Breast epithelium (tissue), 4 donors: Measurements from ENCODE around the gene NDUFB10. TPM values are rescaled to one million over a fixed set of nuclear protein-coding genes. Genes with fewer than 3 reads are reported as not detected.
"Not testable (repeated sequence)": the region's sequence is repeated elsewhere in the genome, so short reads cannot be mapped to it uniquely, and the experiment has no call there.

Experiments
- DNase-seq, 2 donors: peaks; one replicate each; pipeline ENCODE4 v3.0.0-alpha.2; 2019; ENCODE audit warnings: low spot score in 2 of 2
- H3K27ac ChIP-seq, 2 donors: fragments of 200-600 bp; sonication (generic) in 1 of 2; one replicate each; pipeline ENCODE4 v1.5.1; 2016 to 2019; ENCODE audit warnings: mild to moderate bottlenecking in 1 of 2
- H3K27me3 ChIP-seq, 2 donors: fragments of 200-600 bp; sonication (generic) in 1 of 2; one replicate each; pipeline versions ENCODE4 v1.5.1 to v1.6.0; 2017 to 2019; ENCODE audit warnings: control low read depth in 1 of 2, mild to moderate bottlenecking in 1 of 2
- H3K36me3 ChIP-seq: fragments of 200-600 bp; one replicate; pipeline ENCODE4 v1.5.1; 2019
- H3K4me1 ChIP-seq, 2 donors: fragments of 200-600 bp; sonication (generic); one replicate each; pipeline ENCODE4 v1.5.1; 2016 to 2019; ENCODE audit warnings: control low read depth in 1 of 2
- H3K4me3 ChIP-seq, 3 donors: fragments of 200-600 bp; sonication (generic); 1 replicate in 2 of 3; 2 replicates in 1 of 3; pipeline ENCODE4 v1.5.1; 2016 to 2019; ENCODE audit warnings: mild to moderate bottlenecking in 3 of 3, moderate library complexity in 2 of 3
- H3K9me3 ChIP-seq, 2 donors: fragments of 200-600 bp; sonication (generic) in 1 of 2; one replicate each; pipeline ENCODE4 v1.5.1; 2016 to 2019; ENCODE audit warnings: control low read depth in 1 of 2
- CTCF ChIP-seq, 3 donors: fragments of 450-650 bp; IDR thresholded peaks; one replicate each; pipeline ENCODE4 v1.5.1; 2016 to 2017; ENCODE audit warnings: antibody characterized with exemption in 3 of 3, mild to moderate bottlenecking in 3 of 3, moderate library complexity in 3 of 3
- POLR2A ChIP-seq: fragments of 450-650 bp; IDR thresholded peaks from one replicate; pipeline ENCODE4 v1.6.1; 2016; ENCODE audit warnings: antibody characterized with exemption, mild to moderate bottlenecking, moderate library complexity
- POLR2AphosphoS5 ChIP-seq, 3 donors: sonication (generic); formaldehyde crosslinking; IDR thresholded peaks; one replicate each; pipeline ENCODE4 v1.6.1; 2017; ENCODE audit warnings: antibody characterized with exemption in 3 of 3
- intact Hi-C: fragments of 100-400 bp; cut with DNase I; formaldehyde crosslinking; loops from one replicate; pipeline ENCODE4 v1.15.1; 2023; ENCODE audit warnings: low total_unique reads
- total RNA-seq, 3 donors: library from RNA; depleted of rRNA; stranded (reverse); fragments of >200 nt; gene quantifications; one replicate each; pipeline ENCODE4 v1.1.0, GENCODE V29; 2016

NDUFB10 gene
- total RNA-seq, 3 donors from 2014 or later, result 114 to 233 (median 144) TPM

- Histone ChIP-seq H3K27ac (no peak overlapping the region), H3K9me3 (no peaks in the 10 kb centered on the region), H3K4me1 (no peaks in the 10 kb centered on the region), H3K27me3 (no peaks in the 10 kb centered on the region), H3K36me3 (no peaks in the 10 kb centered on the region), H3K4me3 (no peak overlapping the region)
- no peak for DNase-seq
- TF ChIP-seq POLR2AphosphoS5 (IDR thresholded peaks at IDR 0.05), result no peak
- TF ChIP-seq POLR2A, result no peak
- TF ChIP-seq CTCF (IDR thresholded peaks at IDR 0.05), result no peak
- intact Hi-C loops, result no loop called here
These were observed 27.0 kb upstream of the NDUFB10 start for GRCh38 chr16:1932050-1933028.

- Histone ChIP-seq H3K27ac (no peak overlapping the region), H3K36me3 (no peaks in the 10 kb centered on the region), H3K27me3 (no peaks in the 10 kb centered on the region), H3K4me1 (no peaks in the 10 kb centered on the region), H3K9me3 (no peaks in the 10 kb centered on the region), H3K4me3 (no peak overlapping the region)
- TF ChIP-seq POLR2A, result no peak
- TF ChIP-seq CTCF (IDR thresholded peaks at IDR 0.05), result no peak
- TF ChIP-seq POLR2AphosphoS5 (IDR thresholded peaks at IDR 0.05), result no peak
- intact Hi-C loops, result no loop called here
- DNase-seq, result no peak
These were observed 26.2 kb upstream of the NDUFB10 start for GRCh38 chr16:1933097-1933661.

DNA sequence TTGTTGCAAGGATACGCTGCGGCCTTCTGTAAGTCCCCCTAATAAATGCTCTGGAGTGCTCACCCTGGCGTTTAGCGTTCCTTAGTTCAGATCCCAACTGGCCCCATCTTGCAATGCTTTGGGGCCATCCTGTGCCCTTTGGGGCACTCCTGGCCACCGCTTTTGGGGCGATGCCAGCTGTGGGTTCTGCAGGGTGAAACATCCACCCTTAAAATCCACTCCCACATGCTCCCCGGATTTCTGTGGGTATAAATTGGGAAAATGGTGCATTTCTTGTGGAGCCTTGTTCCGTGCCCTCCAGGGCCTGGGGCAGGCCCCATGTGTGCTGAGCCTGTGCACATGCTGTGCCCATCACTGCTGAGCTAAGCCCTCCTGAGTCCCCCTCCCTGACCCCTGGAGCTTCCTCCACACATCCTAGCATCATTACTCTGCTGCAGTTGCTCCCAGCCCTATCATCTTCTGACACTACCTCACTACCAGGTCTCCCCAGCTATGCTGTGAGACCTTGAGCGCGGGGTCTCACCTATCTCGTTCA lies 22.3 kb upstream of the NDUFB10 start:
- Histone ChIP-seq H3K9me3 (no peaks in the 10 kb centered on the region), H3K27me3 (no peaks in the 10 kb centered on the region), H3K27ac (no peak overlapping the region), H3K36me3 (no peaks in the 10 kb centered on the region), H3K4me1 (peaks cover 0 to 4% of the 10 kb centered on the region in 2 donors), H3K4me3 (no peak overlapping the region)
- intact Hi-C loops, result no loop called here
- DNase-seq, result no peak
- TF ChIP-seq CTCF (IDR thresholded peaks at IDR 0.05) (no peak), POLR2AphosphoS5 (IDR thresholded peaks at IDR 0.05) (no peak), POLR2A (no peak)

- H3K36me3 ChIP-seq, result no peaks in the 10 kb centered on the region
- no peak for TF ChIP-seq POLR2A
- no peak for TF ChIP-seq POLR2AphosphoS5 (IDR thresholded peaks at IDR 0.05)
- TF ChIP-seq CTCF (IDR thresholded peaks at IDR 0.05), result no peak
- peaks cover 0 to 10% of the 10 kb centered on the region in 2 donors for H3K4me1 ChIP-seq
- no peaks in the 10 kb centered on the region for H3K9me3 ChIP-seq
- H3K27me3 ChIP-seq, result no peaks in the 10 kb centered on the region
- DNase-seq, result no peak
- H3K27ac ChIP-seq, result no peak overlapping the region
- intact Hi-C loops, result no loop called here
- H3K4me3 ChIP-seq, result no peak overlapping the region
These were observed 21.0 kb upstream of the NDUFB10 start for GRCh38 chr16:1938316-1938715.

GRCh38 chr16:1938910-1939309 lies 20.4 kb upstream of the NDUFB10 start:
- TF ChIP-seq POLR2AphosphoS5 (IDR thresholded peaks at IDR 0.05) (no peak), POLR2A (no peak), CTCF (IDR thresholded peaks at IDR 0.05) (no peak)
- H3K4me3 ChIP-seq, result no peak overlapping the region
- intact Hi-C loops, result no loop called here

DNA sequence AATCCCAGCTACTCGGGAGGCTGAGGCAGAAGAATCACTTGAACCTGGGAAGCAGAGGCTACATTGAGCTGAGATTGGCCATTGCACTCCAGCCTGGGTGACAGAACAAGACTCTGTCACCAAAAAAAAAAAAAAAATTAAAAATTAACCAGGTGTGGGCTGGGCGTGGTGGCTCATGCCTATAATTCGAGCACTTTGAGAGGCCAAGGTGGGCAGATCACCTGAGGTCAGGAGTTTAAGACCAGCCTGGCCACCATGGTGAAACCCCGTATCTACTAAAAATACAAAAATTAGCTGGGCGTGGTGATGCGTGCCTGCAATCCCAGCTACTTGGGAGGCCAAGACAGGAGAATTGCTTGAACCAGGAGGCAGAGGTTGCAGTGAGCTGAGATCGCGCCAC lies 19.5 kb upstream of the NDUFB10 start:
- intact Hi-C loops, H3K36me3 ChIP-seq, H3K4me1 ChIP-seq, H3K4me3 ChIP-seq, H3K9me3 ChIP-seq, DNase-seq, H3K27me3 ChIP-seq, H3K27ac ChIP-seq: not testable (repeated sequence)

More at GRCh38 chr16:1938910-1939309, 20.4 kb upstream of the NDUFB10 start:
- no peaks in the 10 kb centered on the region for H3K36me3 ChIP-seq
- no peak for DNase-seq
- no peaks in the 10 kb centered on the region for H3K27me3 ChIP-seq
- H3K9me3 ChIP-seq, result no peaks in the 10 kb centered on the region
- peaks cover 0 to 10% of the 10 kb centered on the region in 2 donors for H3K4me1 ChIP-seq
- H3K27ac ChIP-seq, result no peak overlapping the region
